ENCODE data around the gene FKBP1B. TPM values are rescaled to one million over a fixed set of nuclear protein-coding genes. Genes with fewer than 3 reads are reported as not detected.

Gene FKBP1B
- total and polyA plus RNA-seq, 3 experiments from 2014 or later: 2.5 to 5.3 (median 3.7) TPM

DNA sequence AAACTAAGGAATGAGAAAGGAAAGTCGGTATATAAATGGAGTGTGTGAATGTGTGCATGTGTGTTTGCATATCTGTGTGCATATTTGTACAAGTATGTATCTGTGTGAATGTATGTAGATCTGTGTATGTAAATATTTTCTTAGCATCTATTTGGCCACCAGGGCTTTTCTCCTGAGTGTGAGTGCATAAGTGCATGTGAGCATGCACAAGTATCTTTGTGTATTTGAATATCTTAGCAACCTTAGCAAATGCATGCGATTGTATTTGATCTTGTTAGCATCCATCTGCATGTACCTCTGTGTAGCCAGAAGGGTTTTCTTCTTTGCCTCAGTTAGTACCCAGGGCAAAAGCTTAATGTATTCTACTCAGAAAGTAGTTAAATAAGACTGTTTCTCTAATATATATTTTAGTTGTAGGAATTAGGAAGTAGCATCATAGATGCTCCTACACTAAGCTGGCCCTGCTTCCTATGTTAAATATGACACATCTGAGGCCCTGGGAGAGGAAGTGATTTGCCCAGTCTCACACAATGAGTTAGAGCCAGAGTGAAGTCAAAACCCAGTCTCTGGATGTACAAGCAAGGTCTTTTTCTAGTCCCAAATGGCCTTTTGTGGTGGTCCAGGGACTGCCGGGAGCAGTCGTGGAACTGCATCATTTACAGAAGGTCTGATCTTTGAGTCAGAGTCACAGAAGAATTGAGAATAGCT lies 9.2 kb downstream of the FKBP1B start:
- H3K9me3 Mint-ChIP-seq: no peaks in the 10 kb centered on the region
- Histone ChIP-seq H3K27me3 (ENCODE audit: insufficient read depth, low read length, poor library complexity, severe bottlenecking) (no peaks in the 10 kb centered on the region), H3K27ac (ENCODE audit: low read depth, low read length) (no peak overlapping the region), H3K36me3 (ENCODE audit: insufficient read depth, low read length) (no peaks in the 10 kb centered on the region), H3K4me1 (ENCODE audit: insufficient read depth, low read length) (no peaks in the 10 kb centered on the region), H3K4me3 (ENCODE audit: low read length) (no peak overlapping the region), H3K9me3 (ENCODE audit: low read length) (no peaks in the 10 kb centered on the region)
- no peaks in the 10 kb centered on the region for H3K4me1 Mint-ChIP-seq
- no peak overlapping the region for H3K27ac Mint-ChIP-seq
- ChIA-PET POLR2A (no interaction called here), CTCF (no interaction called here)
- no peaks in the 10 kb centered on the region for H3K36me3 Mint-ChIP-seq
- no peak for DNase-seq
- H3K4me3 Mint-ChIP-seq: no peak overlapping the region
- H3K27me3 Mint-ChIP-seq: no peaks in the 10 kb centered on the region

- CTCF ChIA-PET: no interaction called here
- Mint-ChIP-seq H3K36me3 (peaks cover 0 to 48% (median 12%) of the 10 kb centered on the region in 3 donors), H3K27ac (peak overlapping the region in 1 of 8 donors; percentile 50), H3K4me1 (no peaks in the 10 kb centered on the region), H3K9me3 (no peaks in the 10 kb centered on the region), H3K4me3 (no peak overlapping the region), H3K27me3 (no peaks in the 10 kb centered on the region)
- peaks cover 24% of the 10 kb centered on the region for H3K36me3 ChIP-seq (ENCODE audit: insufficient read depth, low read length)
- H3K27ac ChIP-seq (ENCODE audit: low read depth, low read length): no peak overlapping the region
- no peaks in the 10 kb centered on the region for H3K27me3 ChIP-seq (ENCODE audit: insufficient read depth, low read length, poor library complexity, severe bottlenecking)
- no peak overlapping the region for H3K4me3 ChIP-seq (ENCODE audit: low read length)
- no peak for DNase-seq
- H3K4me1 ChIP-seq (ENCODE audit: insufficient read depth, low read length): no peaks in the 10 kb centered on the region
- H3K9me3 ChIP-seq (ENCODE audit: low read length): no peaks in the 10 kb centered on the region
- POLR2A ChIA-PET: no interaction called here
Measured at GRCh38 chr2:24065341-24065740, 15.8 kb downstream of the FKBP1B start.

- Histone ChIP-seq H3K27me3 (ENCODE audit: insufficient read depth, low read length, poor library complexity, severe bottlenecking) (no peaks in the 10 kb centered on the region), H3K9me3 (ENCODE audit: low read length) (no peaks in the 10 kb centered on the region), H3K27ac (ENCODE audit: low read depth, low read length) (no peak overlapping the region), H3K36me3 (ENCODE audit: insufficient read depth, low read length) (peaks cover 31% of the 10 kb centered on the region), H3K4me3 (ENCODE audit: low read length) (no peak overlapping the region), H3K4me1 (ENCODE audit: insufficient read depth, low read length) (peaks cover 15% of the 10 kb centered on the region)
- Mint-ChIP-seq H3K27ac (peak overlapping the region in 6 of 8 donors; percentile 13 to 85 (median 50)), H3K4me3 (peak overlapping the region in 1 of 7 donors; percentile 54), H3K27me3 (no peaks in the 10 kb centered on the region), H3K36me3 (peaks cover 0 to 69% (median 9%) of the 10 kb centered on the region in 3 donors), H3K9me3 (no peaks in the 10 kb centered on the region), H3K4me1 (peaks cover 26 to 42% (median 32%) of the 10 kb centered on the region in 3 donors)
- POLR2A ChIA-PET: no interaction called here
- CTCF ChIA-PET: interaction anchor here (2.1 kb wide), 1 partner anchor 12 kb away, joined by 11 read pairs; the partner anchor contains the start of gene TP53I3
- no peak for DNase-seq
Measured at GRCh38 chr2:24072259-24072658, 22.7 kb downstream of the FKBP1B start.

DNA sequence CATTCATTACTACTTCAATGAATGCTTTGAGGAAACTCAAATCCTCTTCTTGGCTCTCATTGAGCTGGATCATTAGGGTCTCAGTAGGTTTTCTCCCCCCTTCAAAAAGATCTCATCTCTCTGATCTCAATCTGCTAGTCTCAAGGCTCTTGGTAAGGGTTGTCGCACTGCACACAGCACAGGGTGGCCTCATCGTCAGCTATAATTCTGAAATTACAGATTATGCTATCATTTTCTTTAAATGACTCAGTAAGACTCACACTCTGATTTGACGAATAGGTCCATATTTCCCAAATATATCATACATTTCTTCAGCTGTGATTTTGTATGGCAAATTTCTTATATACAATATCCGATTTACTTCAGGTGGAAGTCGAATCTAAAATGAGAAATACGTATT lies 24.3 kb downstream of the FKBP1B start:
- Mint-ChIP-seq H3K9me3 (no peaks in the 10 kb centered on the region), H3K4me3 (peak overlapping the region in 4 of 7 donors; percentile 6 to 94 (median 32)), H3K27me3 (no peaks in the 10 kb centered on the region), H3K36me3 (peaks cover 0 to 54% (median 4%) of the 10 kb centered on the region in 3 donors), H3K27ac (peak overlapping the region in 2 of 8 donors; percentile 23 to 70), H3K4me1 (peaks cover 29 to 51% (median 42%) of the 10 kb centered on the region in 3 donors)
- ChIA-PET CTCF (interaction anchor here (0.7 to 1.1 kb wide), 3 partner anchors 10 to 147 kb away, joined by 3 to 4 read pairs (median 4); partner anchors contain the start of genes ATAD2B and TP53I3), POLR2A (interaction anchor here (1.1 to 1.4 kb wide), 2 partner anchors 20 to 27 kb away, joined by 3 read pairs; partner anchors contain the start of gene WDCP)
- Histone ChIP-seq H3K36me3 (ENCODE audit: insufficient read depth, low read length) (peaks cover 22% of the 10 kb centered on the region), H3K4me1 (ENCODE audit: insufficient read depth, low read length) (peaks cover 23% of the 10 kb centered on the region), H3K9me3 (ENCODE audit: low read length) (no peaks in the 10 kb centered on the region), H3K4me3 (ENCODE audit: low read length) (no peak overlapping the region), H3K27ac (ENCODE audit: low read depth, low read length) (no peak overlapping the region), H3K27me3 (ENCODE audit: insufficient read depth, low read length, poor library complexity, severe bottlenecking) (no peaks in the 10 kb centered on the region)
- no peak for DNase-seq

DNA sequence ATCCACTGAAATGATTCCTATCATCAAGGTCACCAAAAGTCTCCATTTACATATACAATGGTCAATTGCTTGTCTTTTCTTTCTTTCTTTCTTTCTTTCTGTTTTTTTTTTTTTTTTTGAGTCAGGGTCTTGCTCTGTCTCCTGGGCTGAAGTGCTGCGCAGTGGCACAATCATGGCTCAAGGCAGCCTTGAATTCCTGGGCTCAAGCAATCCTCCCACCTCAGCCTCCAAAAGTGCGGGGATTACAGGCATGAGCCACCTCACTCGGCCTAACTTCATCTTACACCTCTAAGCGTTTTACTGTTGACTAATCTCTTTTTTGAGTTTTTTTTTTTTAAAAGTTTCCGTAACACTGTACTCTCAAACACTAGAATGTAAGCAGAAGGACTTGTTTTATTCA lies 25.7 kb downstream of the FKBP1B start:
- CTCF ChIA-PET: interaction anchor here (2.2 kb wide), 1 partner anchor 9 kb away, joined by 9 read pairs; the partner anchor contains the start of gene TP53I3
- POLR2A ChIA-PET: no interaction called here
- peaks cover 0 to 45% (median 4%) of the 10 kb centered on the region in 3 donors for H3K36me3 Mint-ChIP-seq

GRCh38 chr2:24075915-24076848 lies 26.6 kb downstream of the FKBP1B start, which contains the start of gene SF3B6:
SF3B6 (minus strand) TSS chr2:24076326; CDS start chr2:24076229, 97 bp downstream.
- H3K4me1 Mint-ChIP-seq: peaks cover 29 to 48% (median 42%) of the 10 kb centered on the region in 3 donors
- peaks cover 0 to 45% (median 4%) of the 10 kb centered on the region in 3 donors for H3K36me3 Mint-ChIP-seq
- H3K27me3 Mint-ChIP-seq: no peaks in the 10 kb centered on the region
- no peaks in the 10 kb centered on the region for H3K9me3 Mint-ChIP-seq
- ChIA-PET POLR2A (interaction anchor here (0.5 to 2.0 kb wide), 7 partner anchors 27 to 284 kb away, joined by 3 to 41 read pairs (median 7); partner anchors contain the start of genes ATAD2B, ITSN2, PFN4 and WDCP), CTCF (interaction anchor here (1.2 to 2.2 kb wide), 3 partner anchors 8 to 149 kb away, joined by 3 to 27 read pairs (median 9); partner anchors contain the start of genes ATAD2B and TP53I3)
- DNase-seq: peak; percentile 99 to 100 (median 100)
- peak within 1 kb of the TSS; percentile 98 for H3K4me3 ChIP-seq (ENCODE audit: low read length)
- H3K27me3 ChIP-seq (ENCODE audit: insufficient read depth, low read length, poor library complexity, severe bottlenecking): no peaks in the 10 kb centered on the region
- peak within 1 kb of the TSS; percentile 94 to 100 (median 99) for H3K4me3 Mint-ChIP-seq
- H3K36me3 ChIP-seq (ENCODE audit: insufficient read depth, low read length): peaks cover 11% of the 10 kb centered on the region
- peaks cover 23% of the 10 kb centered on the region for H3K4me1 ChIP-seq (ENCODE audit: insufficient read depth, low read length)
- peak within 1 kb of the TSS; percentile 91 to 100 (median 98) for H3K27ac Mint-ChIP-seq
- peak within 1 kb of the TSS; percentile 93 for H3K27ac ChIP-seq (ENCODE audit: low read depth, low read length)
- no peaks in the 10 kb centered on the region for H3K9me3 ChIP-seq (ENCODE audit: low read length)

More for the DNA sequence above, 25.7 kb downstream of the FKBP1B start:
- peaks cover 29 to 51% (median 42%) of the 10 kb centered on the region in 3 donors for H3K4me1 Mint-ChIP-seq
- Histone ChIP-seq H3K27me3 (ENCODE audit: insufficient read depth, low read length, poor library complexity, severe bottlenecking) (no peaks in the 10 kb centered on the region), H3K27ac (ENCODE audit: low read depth, low read length) (peak overlapping the region; percentile 93), H3K36me3 (ENCODE audit: insufficient read depth, low read length) (peaks cover 11% of the 10 kb centered on the region), H3K9me3 (ENCODE audit: low read length) (no peaks in the 10 kb centered on the region), H3K4me3 (ENCODE audit: low read length) (peak overlapping the region; percentile 98), H3K4me1 (ENCODE audit: insufficient read depth, low read length) (peaks cover 23% of the 10 kb centered on the region)
- H3K27ac Mint-ChIP-seq: peak overlapping the region; percentile 91 to 100 (median 98)
- no peaks in the 10 kb centered on the region for H3K9me3 Mint-ChIP-seq
- H3K27me3 Mint-ChIP-seq: no peaks in the 10 kb centered on the region
- DNase-seq: no peak
- H3K4me3 Mint-ChIP-seq: peak overlapping the region; percentile 94 to 100 (median 99)

- peaks cover 29 to 45% (median 42%) of the 10 kb centered on the region in 3 donors for H3K4me1 Mint-ChIP-seq
Measured at GRCh38 chr2:24076849-24077534, 27.5 kb downstream of the FKBP1B start.

More at GRCh38 chr2:24076849-24077534, 27.5 kb downstream of the FKBP1B start:
- H3K27ac Mint-ChIP-seq: peak overlapping the region; percentile 91 to 100 (median 98)
- Histone ChIP-seq H3K9me3 (ENCODE audit: low read length) (no peaks in the 10 kb centered on the region), H3K4me3 (ENCODE audit: low read length) (peak overlapping the region; percentile 98), H3K27me3 (ENCODE audit: insufficient read depth, low read length, poor library complexity, severe bottlenecking) (no peaks in the 10 kb centered on the region), H3K36me3 (ENCODE audit: insufficient read depth, low read length) (peaks cover 11% of the 10 kb centered on the region), H3K4me1 (ENCODE audit: insufficient read depth, low read length) (peaks cover 23% of the 10 kb centered on the region), H3K27ac (ENCODE audit: low read depth, low read length) (peak overlapping the region; percentile 76)
- H3K9me3 Mint-ChIP-seq: no peaks in the 10 kb centered on the region
- CTCF ChIA-PET: interaction anchor here (1.2 to 2.2 kb wide), 3 partner anchors 7 to 150 kb away, joined by 3 to 27 read pairs (median 9); partner anchors contain the start of genes ATAD2B and TP53I3
- peaks cover 0 to 45% (median 5%) of the 10 kb centered on the region in 3 donors for H3K36me3 Mint-ChIP-seq
- H3K27me3 Mint-ChIP-seq: no peaks in the 10 kb centered on the region
- POLR2A ChIA-PET: interaction anchor here (0.6 to 2.0 kb wide), 5 partner anchors 28 to 284 kb away, joined by 5 to 41 read pairs (median 8); partner anchors contain the start of genes ATAD2B, ITSN2, PFN4 and WDCP
- no peak for DNase-seq
- H3K4me3 Mint-ChIP-seq: peak overlapping the region; percentile 94 to 100 (median 99)
